Measurements from ENCODE around the gene PPP2R5D.

PPP2R5D gene

DNA sequence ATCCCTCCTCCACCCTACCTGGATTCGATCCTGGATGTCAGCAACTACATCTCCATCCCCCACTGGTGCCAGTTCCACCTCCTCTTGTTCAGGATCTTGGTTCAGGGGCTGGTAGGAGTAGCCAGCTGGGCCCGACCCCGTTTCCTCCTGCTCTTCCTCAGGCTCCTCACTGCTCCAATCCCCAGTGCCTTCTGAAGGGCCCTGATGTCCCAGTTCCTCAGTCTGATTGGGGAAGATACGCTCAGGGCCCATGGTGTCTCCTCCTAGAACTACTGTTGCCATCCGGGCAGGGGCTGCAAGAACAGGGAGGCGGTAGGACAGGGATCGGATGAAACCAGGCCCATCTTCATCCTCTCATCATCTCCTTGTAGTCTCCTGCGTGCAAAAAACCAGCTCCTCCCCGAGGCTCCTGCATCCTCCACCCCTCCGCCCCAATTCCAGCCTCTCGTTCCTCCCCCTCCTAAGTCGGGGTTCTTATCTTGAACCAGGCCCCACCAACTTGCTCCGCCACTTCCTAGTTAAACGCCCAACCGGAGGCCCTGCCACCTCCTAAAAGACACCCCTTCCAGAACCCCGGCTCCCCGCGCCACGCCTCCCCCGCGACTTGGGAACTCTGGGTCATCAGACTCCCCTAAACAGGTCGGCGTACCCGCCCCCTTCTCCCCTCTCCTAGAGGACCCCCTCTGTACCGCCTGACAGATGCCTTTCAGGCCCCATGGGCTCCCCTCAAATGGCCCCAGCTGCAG lies 28.9 kb downstream of the PPP2R5D start:
- H3K4me2 ChIP-seq (ENCODE audit: insufficient read depth, low read length): peak overlapping the region; percentile 99
- peak overlapping the region; percentile 95 for H2AFZ ChIP-seq (ENCODE audit: low read depth, low read length)
- ATAC-seq (ENCODE audit: insufficient read depth, low read depth): peak; percentile 0; the same call in 1 of the 3 replicates
- H3K9ac ChIP-seq (ENCODE audit: low read depth, low read length): peak overlapping the region; percentile 90
- no peaks in the 10 kb centered on the region for H3K27me3 ChIP-seq (ENCODE audit: insufficient read depth, low read length, poor library complexity)
- peaks cover 62% of the 10 kb centered on the region for H3K4me1 ChIP-seq (ENCODE audit: insufficient read depth, low read length)
- DNase-seq: no peak
- H4K20me1 ChIP-seq (ENCODE audit: insufficient read depth, low read length): peaks cover 27% of the 10 kb centered on the region; the same call in 1 of the 2 replicates
- H3K9me3 ChIP-seq (ENCODE audit: insufficient read depth, low read length, severe bottlenecking): no peaks in the 10 kb centered on the region
- H3K4me3 ChIP-seq (ENCODE audit: low read depth in 1 of 2, low read length in 2 of 2): peak overlapping the region; percentile 91 to 94
- TF ChIP-seq, protein P1, sequence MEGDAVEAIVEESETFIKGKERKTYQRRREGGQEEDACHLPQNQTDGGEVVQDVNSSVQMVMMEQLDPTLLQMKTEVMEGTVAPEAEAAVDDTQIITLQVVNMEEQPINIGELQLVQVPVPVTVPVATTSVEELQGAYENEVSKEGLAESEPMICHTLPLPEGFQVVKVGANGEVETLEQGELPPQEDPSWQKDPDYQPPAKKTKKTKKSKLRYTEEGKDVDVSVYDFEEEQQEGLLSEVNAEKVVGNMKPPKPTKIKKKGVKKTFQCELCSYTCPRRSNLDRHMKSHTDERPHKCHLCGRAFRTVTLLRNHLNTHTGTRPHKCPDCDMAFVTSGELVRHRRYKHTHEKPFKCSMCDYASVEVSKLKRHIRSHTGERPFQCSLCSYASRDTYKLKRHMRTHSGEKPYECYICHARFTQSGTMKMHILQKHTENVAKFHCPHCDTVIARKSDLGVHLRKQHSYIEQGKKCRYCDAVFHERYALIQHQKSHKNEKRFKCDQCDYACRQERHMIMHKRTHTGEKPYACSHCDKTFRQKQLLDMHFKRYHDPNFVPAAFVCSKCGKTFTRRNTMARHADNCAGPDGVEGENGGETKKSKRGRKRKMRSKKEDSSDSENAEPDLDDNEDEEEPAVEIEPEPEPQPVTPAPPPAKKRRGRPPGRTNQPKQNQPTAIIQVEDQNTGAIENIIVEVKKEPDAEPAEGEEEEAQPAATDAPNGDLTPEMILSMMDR (IDR thresholded peaks at IDR 0.05; ENCODE audit: borderline replicate concordance, extremely low read depth, low read length, poor library complexity, severe bottlenecking): no peak
- no peak for TF ChIP-seq EZH2 (IDR thresholded peaks at IDR 0.05; ENCODE audit: borderline replicate concordance, low read depth, low read length, severe bottlenecking)
- peaks cover 72% of the 10 kb centered on the region for H3K36me3 ChIP-seq (ENCODE audit: insufficient read depth, low read length)
- peaks cover 70% of the 10 kb centered on the region for H3K79me2 ChIP-seq (ENCODE audit: insufficient read depth, low read length)
- peak overlapping the region; percentile 86 for H3K27ac ChIP-seq (ENCODE audit: low read length)

DNA sequence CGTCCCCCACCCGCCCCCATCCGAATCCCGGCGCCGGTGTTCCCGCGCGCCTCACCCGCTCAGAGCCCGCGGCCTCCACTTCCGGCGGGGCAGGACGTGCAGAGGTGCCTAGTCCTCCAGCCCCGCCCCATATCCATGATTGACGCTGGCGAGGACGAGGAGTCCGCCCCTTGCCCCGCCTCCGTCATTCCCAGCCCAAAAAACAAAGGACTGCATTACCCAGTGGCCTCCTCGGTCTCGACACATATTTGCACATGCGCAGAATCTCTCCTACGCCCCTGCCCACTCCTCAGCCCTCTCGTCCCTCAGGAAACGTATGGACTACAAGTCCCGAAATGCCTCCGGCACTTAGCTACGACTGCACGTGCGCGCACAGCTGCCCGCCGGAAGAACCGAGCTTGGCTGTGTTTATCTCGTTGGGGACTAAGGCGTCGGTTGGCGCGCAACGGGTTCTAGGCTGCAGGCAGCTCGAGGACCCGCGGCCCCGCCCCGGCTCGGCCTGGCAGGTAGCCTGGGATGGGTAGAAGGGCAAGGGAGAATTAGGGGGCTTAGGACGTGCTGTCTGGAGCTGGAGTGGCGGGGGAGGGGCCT lies 29.6 kb downstream of the PPP2R5D start, which contains the start of the genes KLHDC3 and MEA1:
TSS of gene KLHDC3 (plus strand) at position 407 of the 591 bp plus-strand sequence. CDS start 2,944 bp downstream, outside the sequence.
TSS of gene MEA1 (minus strand) at position 104 of the 591 bp plus-strand sequence. CDS start 133 bp downstream, outside the sequence.
- no peak for TF ChIP-seq EZH2 (IDR thresholded peaks at IDR 0.05; ENCODE audit: borderline replicate concordance, low read depth, low read length, severe bottlenecking)
- TF ChIP-seq, protein P1 (IDR thresholded peaks at IDR 0.05; ENCODE audit: borderline replicate concordance, extremely low read depth, low read length, poor library complexity, severe bottlenecking): no peak
- peaks cover 62% of the 10 kb centered on the region for H3K4me1 ChIP-seq (ENCODE audit: insufficient read depth, low read length)
- no peaks in the 10 kb centered on the region for H3K27me3 ChIP-seq (ENCODE audit: insufficient read depth, low read length, poor library complexity)
- no peaks in the 10 kb centered on the region for H3K9me3 ChIP-seq (ENCODE audit: insufficient read depth, low read length, severe bottlenecking)
- peak within 1 kb of the TSS; percentile 88 for H3K27ac ChIP-seq (ENCODE audit: low read length)
- peak within 1 kb of the TSS; percentile 91 to 94 for H3K4me3 ChIP-seq (ENCODE audit: low read depth in 1 of 2, low read length in 2 of 2)
- peak within 1 kb of the TSS; percentile 90 for H3K9ac ChIP-seq (ENCODE audit: low read depth, low read length)
- peaks cover 27% of the 10 kb centered on the region; the same call in 1 of the 2 replicates for H4K20me1 ChIP-seq (ENCODE audit: insufficient read depth, low read length)
- ATAC-seq (ENCODE audit: insufficient read depth, low read depth): peak; percentile 88
- H2AFZ ChIP-seq (ENCODE audit: low read depth, low read length): peak within 1 kb of the TSS; percentile 95
- H3K36me3 ChIP-seq (ENCODE audit: insufficient read depth, low read length): peaks cover 72% of the 10 kb centered on the region
- peak; percentile 100 for DNase-seq
- H3K4me2 ChIP-seq (ENCODE audit: insufficient read depth, low read length): peak within 1 kb of the TSS; percentile 99
- peaks cover 69% of the 10 kb centered on the region for H3K79me2 ChIP-seq (ENCODE audit: insufficient read depth, low read length)

DNA sequence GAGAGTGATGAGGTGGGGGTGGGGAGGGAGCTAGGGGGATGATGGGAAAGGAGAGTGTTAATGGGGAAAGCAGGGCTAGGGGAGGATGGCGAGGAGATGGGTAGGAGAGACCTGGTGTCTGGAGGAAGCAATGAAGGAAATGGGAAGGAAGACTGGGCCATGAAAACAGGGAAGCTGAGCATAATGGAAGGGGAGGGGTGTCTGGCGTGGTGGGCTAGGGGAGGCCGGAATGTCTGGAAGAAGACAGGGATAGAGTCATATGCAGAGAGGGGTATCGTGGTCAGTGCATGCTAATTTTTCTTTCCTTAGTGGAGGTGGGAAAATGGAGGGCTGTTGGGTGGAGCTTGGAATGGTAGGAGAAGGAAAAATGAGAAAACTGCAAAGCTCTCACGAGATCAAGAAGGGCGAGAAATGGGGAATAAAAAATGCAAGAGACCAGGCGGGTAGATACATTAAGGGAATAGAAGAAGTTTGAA lies 30.1 kb downstream of the PPP2R5D start:
- Histone ChIP-seq H2AFZ (ENCODE audit: low read depth, low read length) (peak overlapping the region; percentile 76), H3K79me2 (ENCODE audit: insufficient read depth, low read length) (peaks cover 69% of the 10 kb centered on the region)

More for the DNA sequence above, 30.1 kb downstream of the PPP2R5D start:
- H3K27ac ChIP-seq (ENCODE audit: low read length): peak overlapping the region; percentile 88
- peaks cover 64% of the 10 kb centered on the region for H3K4me1 ChIP-seq (ENCODE audit: insufficient read depth, low read length)
- no peak for TF ChIP-seq EZH2 (IDR thresholded peaks at IDR 0.05; ENCODE audit: borderline replicate concordance, low read depth, low read length, severe bottlenecking)
- TF ChIP-seq, protein P1 (IDR thresholded peaks at IDR 0.05; ENCODE audit: borderline replicate concordance, extremely low read depth, low read length, poor library complexity, severe bottlenecking): no peak
- DNase-seq: no peak
- no peaks in the 10 kb centered on the region for H3K27me3 ChIP-seq (ENCODE audit: insufficient read depth, low read length, poor library complexity)
- peaks cover 72% of the 10 kb centered on the region for H3K36me3 ChIP-seq (ENCODE audit: insufficient read depth, low read length)
- peak overlapping the region; percentile 90 for H3K4me2 ChIP-seq (ENCODE audit: insufficient read depth, low read length)
- peak overlapping the region; percentile 74 to 91 for H3K4me3 ChIP-seq (ENCODE audit: low read depth in 1 of 2, low read length in 2 of 2)
- H3K9me3 ChIP-seq (ENCODE audit: insufficient read depth, low read length, severe bottlenecking): no peaks in the 10 kb centered on the region
- peak overlapping the region; percentile 75 for H3K9ac ChIP-seq (ENCODE audit: low read depth, low read length)
- ATAC-seq (ENCODE audit: insufficient read depth, low read depth): no peak
- H4K20me1 ChIP-seq (ENCODE audit: insufficient read depth, low read length): peaks cover 27% of the 10 kb centered on the region; the same call in 1 of the 2 replicates

Measured in DND-41 (cell line).